HepG2 (cell line): ENCODE data around the gene SLC20A1.

ENCODE experiments used
- CBFB ChIP-seq: sonication (generic); formaldehyde crosslinking; IDR thresholded peaks from 2 replicates; pipeline ENCODE4 v1.4.0; 2020; ENCODE audit warnings: missing genetic modification reagents
- CC2D1A ChIP-seq: sonication (generic); formaldehyde crosslinking; IDR thresholded peaks from 2 replicates; pipeline ENCODE4 v1.8.1; 2023; ENCODE audit warnings: mild to moderate bottlenecking, missing genetic modification reagents
- EZH2 ChIP-seq: conservative IDR thresholded peaks from 2 replicates; pipeline ENCODE4 v1.6.1; 2012; ENCODE audit warnings: mild to moderate bottlenecking, low read depth, low read length, moderate library complexity
- FOXJ3 ChIP-seq: sonication (generic); formaldehyde crosslinking; IDR thresholded peaks from 2 replicates; pipeline ENCODE4 v1.4.0; 2020; ENCODE audit warnings: missing genetic modification reagents, mild to moderate bottlenecking, borderline replicate concordance
- HMG20B ChIP-seq: conservative IDR thresholded peaks from 2 replicates; pipeline ENCODE4 v1.6.1; 2016; ENCODE audit warnings: missing genetic modification reagents, missing compliant biosample characterization
- PHF8 ChIP-seq: sonication (generic); formaldehyde crosslinking; IDR thresholded peaks from 2 replicates; pipeline ENCODE4 v1.5.0; 2020; ENCODE audit warnings: missing genetic modification reagents
- POLR2A ChIP-seq, 2 experiments: IDR thresholded peaks; 2 replicates each; pipeline ENCODE4 v1.6.1; 2011; ENCODE audit warnings: low read depth in 2 of 2, low read length in 2 of 2, mild to moderate bottlenecking in 1 of 2, moderate library complexity in 1 of 2; ENCODE audit not compliant: insufficient read depth in 1 of 2
- ZNF446 ChIP-seq: sonication (generic); formaldehyde crosslinking; IDR thresholded peaks from 2 replicates; pipeline ENCODE4 v1.5.0; 2020; ENCODE audit warnings: mild to moderate bottlenecking, missing genetic modification reagents
- ZNF737 ChIP-seq: sonication (generic); formaldehyde crosslinking; IDR thresholded peaks from 2 replicates; pipeline ENCODE4 v1.5.0; 2020; ENCODE audit warnings: missing genetic modification reagents, mild to moderate bottlenecking, borderline replicate concordance
- ZSCAN29 ChIP-seq: sonication (generic); formaldehyde crosslinking; conservative IDR thresholded peaks from 2 replicates; pipeline ENCODE4 v1.4.0; 2020; ENCODE audit warnings: mild to moderate bottlenecking, missing genetic modification reagents
- TF ChIP-seq, protein P1 (sequence below): sonication (generic); formaldehyde crosslinking; IDR thresholded peaks from 2 replicates; pipeline ENCODE4 v1.8.1; 2023; ENCODE audit warnings: mild to moderate bottlenecking, missing genetic modification reagents

DNA sequence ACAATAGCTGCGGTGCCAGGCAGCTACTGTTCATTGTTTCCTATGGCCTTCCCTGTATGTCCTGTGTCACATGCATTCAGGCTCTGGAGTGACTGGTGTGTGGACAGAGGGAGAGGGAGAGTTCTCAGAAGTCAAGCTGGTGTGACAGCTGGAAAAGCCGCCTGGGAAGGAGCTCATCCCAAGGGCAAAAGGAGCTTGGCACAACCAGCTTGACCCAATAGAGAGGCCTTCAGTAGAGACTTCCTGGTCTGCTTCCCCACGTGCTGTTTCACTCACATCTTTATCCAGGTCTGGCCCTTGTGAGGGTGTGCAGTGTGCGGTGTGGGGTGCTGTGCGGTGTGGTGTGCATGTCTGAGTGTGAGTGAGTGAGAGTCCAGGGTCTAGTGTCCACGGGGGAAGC is 64.0 kb downstream of the SLC20A1 start:
- no peak for TF ChIP-seq ZSCAN29 (CRISPR knock-in tag)
- TF ChIP-seq POLR2A (IDR thresholded peaks at IDR 0.05; ENCODE audit: insufficient read depth in 1 of 2, low read depth in 2 of 2, low read length in 2 of 2): no peak
- no peak for TF ChIP-seq CC2D1A (CRISPR knock-in tag)
- no peak for TF ChIP-seq PHF8 (CRISPR knock-in tag)
- TF ChIP-seq ZNF737 (CRISPR knock-in tag): no peak
- no peak for TF ChIP-seq ZNF446
- no peak for TF ChIP-seq CBFB (CRISPR knock-in tag)
- TF ChIP-seq, protein P1, sequence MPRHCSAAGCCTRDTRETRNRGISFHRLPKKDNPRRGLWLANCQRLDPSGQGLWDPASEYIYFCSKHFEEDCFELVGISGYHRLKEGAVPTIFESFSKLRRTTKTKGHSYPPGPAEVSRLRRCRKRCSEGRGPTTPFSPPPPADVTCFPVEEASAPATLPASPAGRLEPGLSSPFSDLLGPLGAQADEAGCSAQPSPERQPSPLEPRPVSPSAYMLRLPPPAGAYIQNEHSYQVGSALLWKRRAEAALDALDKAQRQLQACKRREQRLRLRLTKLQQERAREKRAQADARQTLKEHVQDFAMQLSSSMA (CRISPR knock-in tag): no peak
- no peak for TF ChIP-seq HMG20B (CRISPR knock-in tag)
- no peak for TF ChIP-seq FOXJ3 (CRISPR knock-in tag)
- no peak for TF ChIP-seq EZH2
